Type B pancreatic cell (in vitro differentiated cells): ENCODE measurements around the gene UBE2G1. TPM values are rescaled to one million over a fixed set of nuclear protein-coding genes. Genes with fewer than 3 reads are reported as not detected.
A peak's percentile ranks its signal among the peaks of the same experiment; 100 is the strongest.

Experiments used
- DNase-seq: peaks from one replicate; pipeline ENCODE4 v3.0.0; 2021; ENCODE audit warnings: mixed read lengths; ENCODE audit not compliant: unreplicated experiment; ENCODE audit errors: extremely low spot score
- H3K27ac Mint-ChIP-seq: 2 replicates; pipeline ENCODE4 v1.8.0; 2021; ENCODE audit warnings: mild to moderate bottlenecking, mixed read lengths
- H3K27me3 Mint-ChIP-seq: 2 replicates; pipeline ENCODE4 v1.8.0; 2021; ENCODE audit warnings: mixed read lengths
- H3K36me3 Mint-ChIP-seq: 2 replicates; pipeline ENCODE4 v1.8.0; 2021; ENCODE audit warnings: mixed read lengths
- H3K4me1 Mint-ChIP-seq: one replicate; pipeline ENCODE4 v1.8.0; 2021; ENCODE audit warnings: mixed read lengths; ENCODE audit not compliant: unreplicated experiment
- H3K4me3 Mint-ChIP-seq: 2 replicates; pipeline ENCODE4 v1.8.0; 2021; ENCODE audit warnings: mild to moderate bottlenecking, mixed read lengths
- H3K9me3 Mint-ChIP-seq: 2 replicates; pipeline ENCODE4 v1.8.0; 2021; ENCODE audit warnings: mixed read lengths
- CTCF ChIP-seq: fragments of 200-600 bp; sonication (generic); conservative IDR thresholded peaks from 2 replicates; pipeline ENCODE4 v1.5.0; 2021; ENCODE audit warnings: antibody characterized with exemption, mild to moderate bottlenecking
- total RNA-seq: library from RNA; stranded (reverse); gene quantifications from 2 replicates; pipeline ENCODE4 v1.2.1, GENCODE V29; 2021; ENCODE audit warnings: low replicate concordance

Gene UBE2G1
- total RNA-seq, 1 donor from 2014 or later: 77.7 TPM

DNA sequence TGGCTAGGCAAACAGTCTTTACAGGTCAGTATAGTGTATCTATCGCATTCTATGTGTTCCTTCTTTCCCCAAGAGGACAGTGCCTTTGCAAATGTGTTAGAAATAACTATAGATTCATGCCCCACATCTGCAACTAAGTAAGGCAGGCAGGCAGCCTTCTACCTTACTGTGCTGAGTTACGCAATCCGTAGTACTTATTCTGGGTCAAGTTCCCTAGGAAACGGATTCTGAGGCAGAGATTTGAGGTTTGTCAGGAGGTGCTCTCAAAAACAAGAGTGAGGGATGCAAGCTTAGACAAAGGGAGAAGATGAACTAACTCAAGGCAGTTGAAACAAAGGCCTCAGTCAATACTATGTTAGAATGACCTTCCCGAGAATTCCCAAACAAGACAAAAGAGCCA is 90.0 kb downstream of the UBE2G1 start:
- no peaks in the 10 kb centered on the region for H3K9me3 Mint-ChIP-seq
- no peak overlapping the region for H3K4me3 Mint-ChIP-seq
- no peak for DNase-seq
- H3K36me3 Mint-ChIP-seq: peaks cover 21% of the 10 kb centered on the region
- peak overlapping the region; percentile 60 for H3K27ac Mint-ChIP-seq
- TF ChIP-seq CTCF: no peak
- H3K4me1 Mint-ChIP-seq: no peaks in the 10 kb centered on the region
- H3K27me3 Mint-ChIP-seq: no peaks in the 10 kb centered on the region

DNA sequence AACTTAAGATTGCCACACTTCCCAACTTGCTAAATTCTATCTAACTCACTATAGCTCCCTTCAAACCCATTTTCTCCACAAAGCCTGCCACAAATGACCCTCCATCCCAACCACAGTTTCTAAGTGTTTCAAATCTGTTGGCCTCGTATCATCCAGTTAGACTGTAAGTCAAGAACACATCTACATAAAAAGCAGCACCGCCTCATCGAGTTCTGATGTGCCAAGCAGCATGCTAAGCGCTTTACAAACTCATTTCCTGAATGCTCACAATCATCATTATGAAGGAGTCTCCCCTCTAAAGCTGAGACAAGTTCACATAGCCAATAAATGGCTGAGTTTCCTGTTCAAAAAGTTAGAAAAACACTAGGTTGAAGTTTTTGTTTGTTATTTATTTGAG is 93.5 kb downstream of the UBE2G1 start:
- H3K4me3 Mint-ChIP-seq: no peak overlapping the region
- peaks cover 32% of the 10 kb centered on the region for H3K36me3 Mint-ChIP-seq
- H3K27me3 Mint-ChIP-seq: no peaks in the 10 kb centered on the region
- H3K9me3 Mint-ChIP-seq: no peaks in the 10 kb centered on the region
- peak overlapping the region; percentile 9 for H3K27ac Mint-ChIP-seq
- DNase-seq: no peak
- TF ChIP-seq CTCF: no peak
- H3K4me1 Mint-ChIP-seq: no peaks in the 10 kb centered on the region

GRCh38 chr17:4272213-4272971 is 94.1 kb downstream of the UBE2G1 start:
- Mint-ChIP-seq H3K27ac (peak overlapping the region; percentile 9), H3K4me3 (no peak overlapping the region)

DNA sequence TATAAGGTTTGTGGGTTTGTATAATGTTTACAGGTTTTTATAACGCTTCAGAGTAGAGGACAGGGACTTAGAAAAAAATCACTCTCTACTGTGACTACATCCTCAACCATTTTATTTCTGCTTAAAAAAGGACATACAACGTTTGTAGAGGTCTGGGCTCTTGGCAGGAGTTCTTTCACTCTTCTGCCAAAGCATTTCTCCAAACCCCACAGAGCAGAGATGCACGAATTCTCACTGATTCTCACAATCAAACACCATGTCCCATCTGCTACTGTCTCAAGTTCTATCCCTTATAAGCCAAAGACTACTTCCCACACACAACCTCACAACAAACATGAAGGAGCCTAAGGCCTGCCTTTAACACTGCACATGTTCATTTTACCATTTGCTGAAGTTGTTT is 95.7 kb downstream of the UBE2G1 start:
- no peaks in the 10 kb centered on the region for H3K9me3 Mint-ChIP-seq
- H3K27ac Mint-ChIP-seq: no peak overlapping the region
- no peak for TF ChIP-seq CTCF
- H3K36me3 Mint-ChIP-seq: peaks cover 27% of the 10 kb centered on the region
- no peaks in the 10 kb centered on the region for H3K4me1 Mint-ChIP-seq
- DNase-seq: no peak
- no peaks in the 10 kb centered on the region for H3K27me3 Mint-ChIP-seq
- H3K4me3 Mint-ChIP-seq: no peak overlapping the region

More at GRCh38 chr17:4272213-4272971, 94.1 kb downstream of the UBE2G1 start:
- Mint-ChIP-seq H3K27me3 (no peaks in the 10 kb centered on the region), H3K36me3 (peaks cover 32% of the 10 kb centered on the region), H3K9me3 (no peaks in the 10 kb centered on the region), H3K4me1 (no peaks in the 10 kb centered on the region)
- no peak for TF ChIP-seq CTCF
- DNase-seq: no peak

GRCh38 chr17:4269915-4270314 is 96.6 kb downstream of the UBE2G1 start:
- H3K9me3 Mint-ChIP-seq: no peaks in the 10 kb centered on the region
- DNase-seq: no peak
- no peaks in the 10 kb centered on the region for H3K27me3 Mint-ChIP-seq
- TF ChIP-seq CTCF: no peak
- no peak overlapping the region for H3K4me3 Mint-ChIP-seq
- H3K27ac Mint-ChIP-seq: no peak overlapping the region
- H3K36me3 Mint-ChIP-seq: peaks cover 25% of the 10 kb centered on the region
- H3K4me1 Mint-ChIP-seq: no peaks in the 10 kb centered on the region
